Psoas muscle (tissue), 8 donors: Measurements from ENCODE around the gene TNRC6B. TPM values are rescaled to one million over a fixed set of nuclear protein-coding genes. Genes with fewer than 3 reads are reported as not detected.
"Not testable (repeated sequence)": the region's sequence is repeated elsewhere in the genome, so short reads cannot be mapped to it uniquely, and the experiment has no call there.

Source experiments
- ATAC-seq, 4 donors: fragments of 200-7000 bp; cut with Tn5 transposase; one replicate each; pipeline ENCODE4 v1.9.1; 2020; ENCODE audit warnings: moderate library complexity in 3 of 4, mild to moderate bottlenecking in 2 of 4
- DNase-seq, 2 donors: peaks; one replicate each; pipeline ENCODE4 v3.0.0-alpha.2; 2020
- H3K27ac ChIP-seq: fragments of 200-600 bp; one replicate; pipeline ENCODE4 v1.8.0; 2022
- H3K27me3 ChIP-seq, 3 donors: fragments of 200-600 bp in 1 of 3; one replicate each; pipeline versions ENCODE4 v1.6.1 to v1.8.0; 2013 to 2022; ENCODE audit warnings: low read length in 2 of 3, mild to moderate bottlenecking in 2 of 3, moderate library complexity in 1 of 3; ENCODE audit not compliant: insufficient read depth in 3 of 3
- H3K36me3 ChIP-seq, 2 donors: fragments of 200-600 bp in 1 of 2; one replicate each; pipeline versions ENCODE4 v1.6.1 to v1.8.0; 2013 to 2022; ENCODE audit warnings: low read depth in 1 of 2, mild to moderate bottlenecking in 1 of 2, moderate library complexity in 1 of 2; ENCODE audit not compliant: insufficient read depth in 1 of 2
- H3K4me1 ChIP-seq: fragments of 200-600 bp; one replicate; pipeline ENCODE4 v1.8.0; 2022
- H3K4me3 ChIP-seq: fragments of 200-600 bp; one replicate; pipeline ENCODE4 v1.8.0; 2022; ENCODE audit warnings: mild to moderate bottlenecking
- H3K9me3 ChIP-seq: fragments of 200-600 bp; one replicate; pipeline ENCODE4 v1.8.0; 2022
- CTCF ChIP-seq: fragments of 200-600 bp; IDR thresholded peaks from one replicate; pipeline ENCODE4 v1.8.0; 2022; ENCODE audit warnings: antibody characterized with exemption
- WGBS, 3 donors: extraction: QIAGEN DNeasy Blood & Tissue Kit; methylation state at CpG; one replicate each; pipeline versions ENCODE4 v1.1.6 to v1.1.7; 2013; 5-methylcytosine and 5-hydroxymethylcytosine counted together
- intact Hi-C, 2 donors: fragments of 100-400 bp; cut with DNase I; formaldehyde crosslinking; loops; one replicate each; pipeline versions ENCODE4 v1.11.0 to v1.14.2; 2022
- polyA plus RNA-seq, 3 donors: library from polyadenylated mRNA; stranded (reverse); fragments of 200-250 nt; gene quantifications; one replicate each; pipeline ENCODE4 v1.2.3, GENCODE V29; 2013
- total RNA-seq, 4 donors: library from RNA; stranded (reverse); fragmentation: NEBNext Ultra II Directional in 2 of 4; extraction: Animal tissue kit (Norgen Biotek cat#: 25700) in 2 of 4; gene quantifications; one replicate each; pipeline versions ENCODE4 v1.2.1 to v1.2.4, GENCODE V29; 2021 to 2023
- donor health status: healthy with polysubstance abuse.
- donor health status: DM: no; HTN: no; CAD: no; lungs with moderate emphysema.
- donor health status: Bipolar disorder and iron deficiency.
- donor health status: healthy.
- donor health status: DM: yes; HTN: yes; CAD: no.
- donor health status: DM: no; HTN: no; CAD: no.
- donor health status: DM: no; HTN: no; CAD: no.
- donor health status: DM: yes; HTN: yes; CAD: no.

The TNRC6B gene
- total and polyA plus RNA-seq, 7 donors = 2.2 to 49.4 (median 27.9) TPM

GRCh38 chr22:40157330-40157945 is 20.3 kb upstream of the TNRC6B start:
- H3K4me3 ChIP-seq = no peak overlapping the region
- no peak for DNase-seq
- H3K36me3 ChIP-seq = peaks cover 0 to 6% of the 10 kb centered on the region in 2 donors
- peak overlapping the region; percentile 68 for H3K27ac ChIP-seq
- no peaks in the 10 kb centered on the region for H3K9me3 ChIP-seq
- peaks cover 20% of the 10 kb centered on the region for H3K4me1 ChIP-seq
- no peak for ATAC-seq
- no peaks in the 10 kb centered on the region for H3K27me3 ChIP-seq
- intact Hi-C loops = loop anchor here in 1 of 2 donors (10.0 kb wide), 1 partner anchor 93 kb away; no protein-coding TSS in a partner anchor
- no peak for TF ChIP-seq CTCF
- 47 to 55% (median 51%) methylated on average over 4 of the region's 4 CpGs for WGBS, 3 donors

- no peak for TF ChIP-seq CTCF
- H3K9me3 ChIP-seq = no peaks in the 10 kb centered on the region
- intact Hi-C loops = no loop called here
- H3K4me3 ChIP-seq = no peak overlapping the region
- H3K27me3 ChIP-seq = no peaks in the 10 kb centered on the region
- peaks cover 10% of the 10 kb centered on the region for H3K4me1 ChIP-seq
- no peak for DNase-seq
- H3K36me3 ChIP-seq = peaks cover 0 to 6% of the 10 kb centered on the region in 2 donors
- ATAC-seq = no peak
- H3K27ac ChIP-seq = no peak overlapping the region
- WGBS, 3 donors = 77 to 81% (median 77%) methylated on average over 1 of the region's 1 CpG
Observed at GRCh38 chr22:40161194-40161593, 16.5 kb upstream of the TNRC6B start.

- intact Hi-C loops, H3K9me3 ChIP-seq, H3K27me3 ChIP-seq, H3K4me3 ChIP-seq, H3K27ac ChIP-seq, H3K4me1 ChIP-seq, H3K36me3 ChIP-seq, DNase-seq, ATAC-seq: not testable (repeated sequence)
- 97 to 100% (median 100%) methylated on average over 2 of the region's 2 CpGs for WGBS, 3 donors
Observed at GRCh38 chr22:40165537-40165936, 12.2 kb upstream of the TNRC6B start.

GRCh38 chr22:40175611-40176244 is 2.0 kb upstream of the TNRC6B start:
- H3K4me3 ChIP-seq = no peak overlapping the region
- TF ChIP-seq CTCF = no peak
- no peak for DNase-seq
- no peaks in the 10 kb centered on the region for H3K27me3 ChIP-seq
- peaks cover 42% of the 10 kb centered on the region for H3K4me1 ChIP-seq
- H3K36me3 ChIP-seq = no peaks in the 10 kb centered on the region
- 65 to 70% (median 68%) methylated on average over 12 of the region's 12 CpGs for WGBS, 3 donors
- H3K27ac ChIP-seq = peak overlapping the region; percentile 84
- intact Hi-C loops = loop anchor here in 1 of 2 donors (5.0 kb wide), 2 partner anchors 128 to 172 kb away; partner anchors contain the start of gene ADSL
- no peak for ATAC-seq
- no peaks in the 10 kb centered on the region for H3K9me3 ChIP-seq

DNA sequence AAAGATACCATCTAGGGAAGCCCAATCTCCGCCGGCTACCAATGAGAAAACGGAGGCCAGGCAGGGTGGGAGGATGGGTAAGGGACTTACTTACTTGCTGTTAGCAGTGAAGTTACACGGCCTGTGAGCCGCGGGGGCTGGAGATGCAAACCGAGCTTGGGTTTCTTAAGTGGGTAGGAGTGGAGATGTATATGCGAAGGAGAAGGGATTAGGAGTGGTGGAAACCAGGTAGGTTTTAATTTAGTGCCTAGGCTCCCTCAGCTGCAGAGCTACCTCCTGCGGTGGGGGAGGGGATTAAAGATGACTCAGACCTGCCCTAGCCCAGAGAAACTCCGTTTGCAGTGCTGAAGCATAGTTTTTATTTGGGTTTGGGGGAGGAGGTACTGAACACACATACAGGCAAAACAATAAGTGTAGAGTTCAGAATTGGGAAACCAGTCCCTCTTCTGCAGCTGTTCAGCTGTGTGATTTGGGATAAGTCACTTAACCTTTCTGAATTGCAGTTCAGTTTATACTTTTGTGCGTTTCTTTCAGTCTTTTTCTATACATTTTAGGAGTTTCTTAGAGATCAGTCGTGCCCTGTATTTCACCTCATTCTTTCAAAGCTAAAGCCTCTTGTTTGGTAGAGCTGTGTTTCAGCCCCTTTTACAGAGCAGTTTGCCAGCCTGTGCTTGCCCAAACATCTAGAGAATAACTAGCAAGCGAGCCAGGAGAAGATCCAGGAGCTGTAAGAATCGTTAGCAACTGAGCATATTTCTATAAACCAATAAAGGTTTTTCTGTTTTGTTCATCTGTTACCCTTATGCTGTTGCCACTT is 596 bp upstream of the TNRC6B start:
- H3K36me3 ChIP-seq = no peaks in the 10 kb centered on the region
- WGBS, 3 donors = 19 to 25% (median 22%) methylated on average over 14 of the region's 14 CpGs
- peaks cover 56% of the 10 kb centered on the region for H3K4me1 ChIP-seq
- DNase-seq = peak in 1 of 2 donors; percentile 30
- H3K9me3 ChIP-seq = no peaks in the 10 kb centered on the region
- peak overlapping the region; percentile 84 for H3K27ac ChIP-seq
- no peak for TF ChIP-seq CTCF
- ATAC-seq = peak; percentile 74 to 79 (median 76)
- H3K27me3 ChIP-seq = no peaks in the 10 kb centered on the region
- intact Hi-C loops = loop anchor here in 1 of 2 donors (5.0 kb wide), 2 partner anchors 130 to 170 kb away; partner anchors contain the start of gene ADSL
- peak overlapping the region; percentile 80 for H3K4me3 ChIP-seq
